G401 (cell line): ENCODE results near the gene FUOM. TPM values are rescaled to one million over a fixed set of nuclear protein-coding genes. Genes with fewer than 3 reads are reported as not detected.

Experiments used
- DNase-seq: peaks from one replicate; pipeline ENCODE4 v3.0.0-alpha.2; 2015; ENCODE audit warnings: low spot score
- in situ Hi-C: cut with HindIII; loops from 2 replicates; pipeline ENCODE4 v1.10.0; 2016; ENCODE audit warnings: low sequenced_read_pairs, mixed read lengths
- total RNA-seq: library from RNA; depleted of rRNA; stranded (reverse); fragments of >200 nt; shearing (Covaris generic); gene quantifications from 2 replicates; pipeline ENCODE4 v1.2.3, GENCODE V29; 2014

Gene FUOM
- total RNA-seq, 1 experiment from 2014 or later: 65.7 TPM

DNA sequence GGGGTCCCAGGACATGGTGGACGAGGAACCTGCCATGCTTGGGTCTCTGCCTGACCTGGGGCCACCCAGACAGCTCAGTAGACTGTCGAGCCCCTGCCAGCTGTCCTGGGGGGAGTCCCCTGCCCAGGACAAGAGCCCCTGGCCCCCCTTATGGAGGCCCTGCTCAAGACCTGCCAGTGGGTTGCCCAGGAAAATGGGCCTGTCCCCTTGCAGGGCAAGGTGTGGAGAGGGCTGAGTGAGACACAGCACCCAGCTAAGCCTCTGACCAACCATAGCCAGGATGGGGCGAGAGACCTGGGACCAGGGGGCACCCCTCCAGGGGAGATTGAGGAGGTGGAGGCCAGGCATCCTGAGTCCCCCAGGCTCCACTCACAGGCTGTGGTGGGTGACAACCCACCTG, 1.8 kb downstream of the FUOM start:
- DNase-seq: no peak
- in situ Hi-C loops: no loop called here

DNA sequence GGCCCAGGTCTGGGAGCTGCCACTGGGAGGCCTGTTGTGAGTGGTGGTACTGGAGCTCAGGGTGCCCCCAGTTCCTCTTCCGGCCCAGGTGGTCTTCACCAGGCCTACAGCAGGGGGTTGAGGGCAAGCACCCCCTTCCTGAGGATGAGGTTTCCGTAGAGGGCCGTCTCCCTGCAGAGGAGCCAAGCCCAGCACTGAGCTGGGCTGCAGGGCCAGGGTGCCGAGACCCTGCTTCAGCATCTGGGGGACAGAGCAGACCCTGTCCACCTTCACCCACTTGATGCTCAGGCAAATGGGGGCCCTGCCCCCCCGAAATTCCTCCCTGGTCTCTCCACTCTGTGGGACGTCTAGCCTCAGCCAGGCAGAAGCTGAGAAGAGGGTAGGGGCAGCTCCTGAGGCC, 2.6 kb downstream of the FUOM start:
- in situ Hi-C loops: no loop called here
- DNase-seq: no peak

DNA sequence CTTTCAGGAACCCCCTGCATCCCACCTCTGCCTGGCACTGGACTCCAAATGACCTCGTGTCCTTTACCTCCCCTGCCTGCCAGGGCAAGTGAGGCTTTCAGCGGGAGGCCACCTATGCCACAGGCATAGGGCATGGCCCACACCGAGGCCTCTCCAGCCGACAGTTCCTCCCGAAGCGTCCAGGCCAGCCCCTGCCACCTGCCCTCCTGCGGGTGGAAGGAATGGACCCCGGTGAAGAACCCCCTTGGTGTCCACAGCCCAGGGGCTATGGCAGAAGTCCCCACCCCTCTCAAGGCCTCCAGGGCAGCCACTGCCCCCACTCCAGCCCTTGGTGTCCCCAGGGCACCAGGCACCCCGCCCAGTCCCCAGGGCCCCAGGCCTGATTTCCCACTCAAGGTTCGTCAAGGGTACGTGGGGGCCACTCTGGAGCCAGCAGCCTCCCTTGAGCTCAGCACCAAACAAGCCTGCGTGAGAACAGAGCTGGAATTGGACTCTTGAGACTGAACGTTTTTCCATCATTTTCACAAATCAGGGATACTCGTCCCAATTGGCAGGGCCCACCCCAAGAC, 3.1 kb downstream of the FUOM start:
- in situ Hi-C loops: no loop called here
- DNase-seq: no peak

DNA sequence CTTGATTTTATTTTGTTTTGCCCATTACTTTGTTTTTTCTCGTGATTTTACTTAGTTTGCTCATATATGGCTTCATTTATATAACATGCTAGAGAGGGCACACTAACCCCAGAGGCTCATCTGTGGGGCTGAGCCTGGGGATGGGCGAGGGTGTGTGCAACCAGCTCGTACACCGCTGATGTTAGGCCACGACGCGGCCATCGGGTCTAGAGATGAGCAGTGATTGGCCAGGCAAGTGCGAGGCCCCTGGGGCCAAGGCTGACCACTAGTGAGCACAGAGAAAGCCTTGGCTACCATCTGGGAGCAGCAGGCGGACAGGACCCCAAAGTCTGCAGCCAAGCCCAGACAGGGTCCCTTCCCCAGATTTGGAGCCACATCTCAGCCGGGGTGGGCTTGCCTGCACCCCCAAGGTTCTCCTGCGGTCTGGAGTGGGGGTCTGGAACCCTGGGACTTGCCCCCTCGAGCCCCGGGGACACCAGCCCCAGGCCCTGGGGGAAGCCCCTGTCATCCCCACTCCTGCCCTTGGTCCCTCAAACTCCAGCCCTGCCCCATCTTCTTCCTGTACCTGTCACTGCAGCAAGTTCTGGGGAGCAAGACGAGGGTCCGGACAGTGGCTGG, 3.7 kb downstream of the FUOM start:
- in situ Hi-C loops: no loop called here
- DNase-seq: no peak

DNA sequence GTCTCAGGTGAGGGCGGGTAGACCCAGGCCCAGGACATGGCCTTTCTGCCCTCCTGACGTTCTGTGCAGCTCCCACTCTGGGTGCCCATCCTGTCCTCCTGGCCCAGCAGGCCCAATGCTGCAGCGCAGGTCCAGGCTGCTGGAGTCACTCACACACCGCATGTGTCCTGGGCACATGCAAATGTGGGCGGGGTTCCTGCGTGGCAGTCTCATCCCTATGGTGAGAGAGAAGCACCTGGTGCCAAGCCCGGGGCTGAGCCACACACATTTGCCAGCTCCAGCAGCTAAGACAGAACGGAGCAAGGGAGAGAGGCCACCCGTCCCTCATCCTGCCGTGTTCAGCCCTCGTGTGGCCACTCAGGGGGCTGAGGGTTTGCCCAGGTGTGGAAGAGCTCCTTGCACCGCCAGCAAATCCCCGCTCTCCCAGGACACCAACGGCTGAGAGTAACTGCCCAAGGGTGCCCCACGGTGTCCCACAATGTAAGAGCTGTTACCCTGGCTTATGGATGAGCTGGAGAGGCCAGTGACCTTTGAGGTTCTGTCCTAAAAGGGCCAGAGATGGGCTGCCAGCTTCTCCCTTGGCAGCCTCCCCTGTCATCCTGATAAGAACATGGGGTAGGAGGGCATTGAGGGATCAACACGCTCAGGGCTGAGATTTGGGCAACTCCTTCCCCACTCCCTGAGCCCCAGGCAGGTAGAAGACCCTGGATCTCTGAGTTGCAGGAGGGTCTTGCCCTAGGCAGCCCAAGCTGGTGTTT, 4.4 kb downstream of the FUOM start:
- in situ Hi-C loops: no loop called here
- peak; percentile 54 for DNase-seq

DNA sequence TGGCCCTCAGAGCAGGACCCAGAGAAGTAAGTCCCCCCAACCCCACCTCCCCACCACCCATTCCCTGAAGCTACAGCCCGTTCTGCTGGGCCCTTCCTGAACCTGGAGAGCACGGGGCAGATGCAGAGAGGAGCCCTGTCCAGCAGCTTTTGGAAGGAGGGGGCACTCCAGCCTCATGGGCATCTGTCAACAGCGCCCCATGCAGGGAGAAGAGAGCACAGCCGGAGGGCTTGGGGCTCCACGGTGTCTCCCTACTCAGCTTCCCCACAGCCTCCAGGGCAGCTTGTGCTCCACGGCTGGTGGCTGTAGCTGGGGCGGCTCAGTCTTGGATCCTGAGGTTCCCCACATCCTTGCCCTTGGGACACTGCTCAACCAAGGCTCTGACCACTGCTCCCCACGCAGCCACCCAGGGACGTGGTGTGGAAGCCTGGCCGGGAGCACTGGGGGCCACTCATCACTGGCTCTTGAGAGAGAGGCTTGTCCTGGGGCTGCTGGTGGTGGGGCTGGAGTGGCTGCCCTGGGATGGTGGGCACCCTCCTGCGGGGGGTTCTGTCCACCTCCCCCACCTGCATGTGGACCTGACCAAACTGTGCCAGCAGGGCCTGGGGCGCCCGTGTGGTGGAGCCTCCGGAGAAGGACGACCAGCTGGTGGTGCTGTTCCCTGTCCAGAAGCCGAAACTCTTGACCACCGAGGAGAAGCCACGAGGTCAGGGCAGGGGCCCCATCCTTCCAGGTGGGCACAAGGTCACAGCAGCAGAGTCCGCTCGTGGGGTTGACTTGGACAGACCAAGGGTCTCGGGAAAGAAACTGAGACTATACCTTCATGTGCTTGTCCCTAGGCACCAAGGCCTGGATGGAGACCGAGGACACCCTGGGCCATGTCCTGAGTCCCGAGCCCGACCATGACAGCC, 6.2 kb downstream of the FUOM start:
- DNase-seq: no peak
- in situ Hi-C loops: no loop called here

DNA sequence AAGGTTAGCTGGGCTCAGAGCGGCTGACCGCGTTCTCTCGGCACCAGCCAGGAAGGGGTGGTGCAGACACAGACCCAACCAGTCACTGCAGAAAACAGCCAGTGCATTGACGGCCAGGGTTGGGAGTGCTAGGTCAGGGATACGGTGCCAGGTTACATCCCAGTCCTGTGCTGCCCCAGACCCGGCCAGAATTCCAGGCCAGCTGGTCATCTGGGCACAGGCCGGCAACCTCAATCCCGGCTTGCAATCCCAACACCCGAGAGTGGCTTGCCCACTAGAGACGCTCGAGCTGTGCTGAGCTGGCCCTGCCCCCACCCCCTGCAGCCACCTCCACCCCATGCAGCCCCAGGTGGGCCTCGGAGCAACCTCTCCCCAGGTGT, 6.9 kb downstream of the FUOM start:
- in situ Hi-C loops: no loop called here
- peak; percentile 46 for DNase-seq

DNA sequence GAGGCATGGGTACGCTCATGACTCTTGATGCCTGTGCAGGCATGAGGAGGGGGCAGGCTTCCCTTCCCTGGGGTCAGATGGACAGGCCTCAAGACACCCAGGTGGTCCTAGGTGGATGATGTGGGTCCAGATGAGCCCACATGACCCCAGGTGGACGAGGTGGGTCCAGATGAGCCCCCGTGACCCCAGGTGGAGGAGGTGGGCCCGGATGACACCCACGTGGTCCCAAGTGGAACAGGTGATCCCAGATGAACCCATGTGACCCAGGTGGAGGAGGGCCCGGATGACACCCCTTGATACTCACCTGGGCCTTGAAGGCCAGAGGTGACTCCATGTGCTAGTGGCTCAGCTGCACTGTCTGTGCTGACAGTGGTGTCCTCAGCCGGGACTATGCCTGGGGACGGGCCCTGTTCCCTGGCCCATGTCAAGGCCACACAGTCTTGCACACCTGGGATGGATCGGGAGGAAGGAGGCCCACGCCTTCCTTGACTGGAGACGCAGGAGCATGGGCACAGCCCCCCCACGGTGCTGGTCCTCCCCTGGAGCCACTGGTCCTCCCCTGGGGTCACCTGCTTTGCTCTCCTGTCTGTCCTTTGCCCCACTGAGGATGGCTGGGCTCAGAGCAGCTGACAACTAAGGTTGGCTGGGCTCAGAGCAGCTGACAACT, 7.4 kb downstream of the FUOM start:
- in situ Hi-C loops: no loop called here
- DNase-seq: no peak

DNA sequence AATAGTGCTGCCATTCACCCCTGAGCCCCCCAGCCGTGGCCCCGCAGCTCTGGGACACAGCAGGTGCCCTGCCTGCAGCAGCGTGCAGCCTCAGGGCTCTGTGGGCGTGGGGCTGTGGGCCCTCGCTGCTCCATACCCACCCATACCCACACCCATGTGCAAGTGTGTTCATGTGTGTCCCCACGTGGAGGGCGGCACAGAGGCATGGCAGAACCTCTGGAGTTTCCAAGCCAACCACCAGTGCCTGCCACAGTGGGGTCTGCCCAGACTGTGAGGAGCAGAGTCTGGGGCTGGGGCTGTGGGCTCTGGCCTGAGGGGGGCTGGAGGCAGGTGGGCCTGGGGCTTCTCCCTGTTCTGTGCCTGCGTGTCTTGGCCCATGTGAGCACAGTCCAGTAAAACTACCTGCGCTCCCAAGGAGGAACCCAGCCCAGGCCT, 8.2 kb downstream of the FUOM start:
- in situ Hi-C loops: no loop called here
- DNase-seq: no peak

DNA sequence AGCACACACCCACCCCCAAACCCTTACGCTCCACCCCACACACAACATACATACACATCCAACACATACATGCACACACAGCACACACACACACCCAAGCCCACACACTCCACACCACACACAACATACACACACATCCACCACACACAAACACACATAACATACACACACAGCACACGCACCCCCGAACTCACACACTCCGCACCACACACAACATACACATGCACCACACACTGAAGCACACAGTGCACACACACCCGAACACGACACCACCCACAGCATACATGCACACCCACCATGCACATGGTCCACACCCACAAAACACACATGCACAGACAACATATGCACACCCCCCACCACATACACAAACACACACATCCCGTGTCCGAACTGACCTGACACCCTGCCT, 8.7 kb downstream of the FUOM start:
- in situ Hi-C loops: no loop called here

DNA sequence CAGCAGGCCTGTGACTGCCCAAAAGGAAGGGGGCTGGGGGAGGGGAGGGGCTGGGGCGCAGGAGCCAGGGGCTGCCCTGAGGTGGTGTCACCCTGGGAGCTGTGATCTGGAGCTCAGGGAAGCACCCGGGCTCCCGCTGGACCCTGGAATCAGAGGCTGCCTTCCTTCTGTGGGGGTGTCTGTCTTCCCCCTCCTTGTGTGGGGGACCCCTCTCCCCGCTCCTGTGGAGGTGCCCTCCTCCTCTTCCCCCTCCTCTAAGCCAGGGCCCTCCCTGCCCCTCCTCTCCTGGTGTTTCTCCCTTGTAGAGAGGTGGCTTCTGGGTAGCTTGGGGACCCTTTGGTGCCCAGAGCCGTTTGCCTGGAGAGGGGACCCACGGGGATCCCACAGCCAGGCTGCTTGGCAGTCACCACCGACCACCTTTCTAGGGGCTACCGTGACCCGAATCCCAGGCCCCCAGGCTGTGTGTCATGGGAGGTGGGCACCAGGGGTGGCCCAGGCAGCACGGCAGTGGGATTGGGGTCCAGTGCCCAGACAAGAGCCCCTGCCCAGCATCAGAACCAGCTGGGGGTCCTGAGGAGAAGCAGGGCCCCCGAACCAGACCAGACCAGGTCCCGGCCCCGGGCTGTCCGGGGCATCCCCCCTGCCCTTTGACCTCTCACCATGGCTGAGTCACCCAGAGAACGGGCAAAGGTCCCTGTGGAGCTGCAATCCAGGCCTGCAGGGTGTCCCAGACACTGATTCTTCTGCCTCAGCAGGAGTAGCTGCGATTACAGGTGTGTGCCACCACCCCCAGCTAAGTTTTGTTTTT, 9.9 kb downstream of the FUOM start:
- DNase-seq: no peak
- in situ Hi-C loops: no loop called here

More for the DNA sequence above, 8.7 kb downstream of the FUOM start:
- DNase-seq: no peak

DNA sequence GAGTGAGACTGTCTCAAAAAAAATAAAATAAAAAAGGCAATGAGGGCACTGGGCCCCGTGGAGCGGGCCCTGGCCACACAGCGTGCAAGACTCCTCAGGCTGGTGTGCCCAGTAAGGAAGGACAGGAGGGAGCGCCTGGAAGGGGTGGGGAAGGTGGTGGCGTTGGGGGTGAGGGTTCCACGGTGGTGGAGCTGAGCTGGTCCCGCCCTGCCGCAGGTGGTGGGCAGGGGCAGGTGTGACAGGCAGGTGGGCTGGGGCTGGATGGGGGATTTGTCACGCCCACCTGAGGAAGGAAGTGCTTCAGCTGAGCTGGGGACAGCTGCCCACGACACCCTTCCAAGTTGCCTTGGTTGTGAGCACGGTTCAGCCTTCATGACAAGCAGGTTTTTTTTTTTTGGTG, 11.4 kb downstream of the FUOM start:
- no peak for DNase-seq
- in situ Hi-C loops: no loop called here

DNA sequence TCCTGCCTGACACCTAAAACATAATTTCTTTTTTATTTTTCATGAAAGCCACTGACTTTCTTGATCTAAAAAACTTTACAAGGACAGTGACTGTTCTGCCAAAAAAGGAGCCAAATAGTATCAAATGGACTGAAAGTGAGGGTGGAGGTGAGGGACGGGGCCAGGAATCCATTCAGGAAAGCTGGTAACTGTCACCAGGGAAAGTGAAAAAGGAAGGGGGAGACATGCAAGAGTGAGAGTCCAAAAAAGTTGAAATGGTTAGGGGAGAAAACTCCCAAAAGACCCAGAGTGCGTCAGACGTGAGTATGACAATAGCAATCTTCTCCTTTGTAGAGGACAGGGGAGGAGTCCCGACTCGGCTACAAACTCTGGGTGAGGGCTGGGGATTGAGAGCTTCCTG, 13.6 kb downstream of the FUOM start:
- in situ Hi-C loops: no loop called here
- no peak for DNase-seq

DNA sequence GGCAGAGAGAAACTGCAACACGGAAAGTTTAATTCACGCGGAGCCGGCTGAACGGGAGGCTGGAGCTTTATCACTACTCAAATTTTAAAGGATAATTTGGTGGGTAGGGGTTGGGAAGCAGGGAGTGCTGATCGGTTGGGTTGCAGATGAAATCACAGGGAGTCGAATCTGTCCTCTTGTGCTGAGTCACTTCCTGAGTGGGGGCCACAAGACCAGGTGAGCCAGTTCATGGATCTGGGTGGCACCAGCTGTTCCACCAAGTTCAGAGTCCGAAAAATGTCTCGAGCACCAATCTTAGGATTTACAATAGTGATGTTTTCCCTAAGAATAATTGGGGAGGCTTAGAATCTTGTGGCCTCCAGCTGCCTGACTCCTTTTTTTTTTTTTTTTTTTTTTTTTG, 14.3 kb downstream of the FUOM start:
- in situ Hi-C loops: no loop called here
- no peak for DNase-seq

DNA sequence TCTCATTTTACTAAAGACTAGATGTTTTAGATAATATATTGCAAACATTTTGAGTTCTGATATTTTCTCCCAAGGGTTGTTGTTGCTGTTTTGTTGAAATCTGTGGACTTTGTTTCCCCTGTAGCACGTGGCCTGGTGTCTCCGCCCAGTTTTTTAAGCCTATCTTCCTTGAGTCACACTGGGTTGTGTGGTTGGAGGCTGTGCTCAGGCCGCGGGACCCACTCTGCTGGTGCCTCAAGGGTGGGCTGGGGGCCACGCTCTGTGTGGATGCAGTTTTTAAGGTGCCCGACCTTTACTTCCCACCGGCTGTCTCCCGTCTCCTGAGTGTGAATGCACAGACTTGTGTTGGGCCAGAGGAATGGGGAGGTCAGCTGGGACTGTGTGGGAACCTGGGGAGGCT, 14.9 kb downstream of the FUOM start:
- in situ Hi-C loops: no loop called here
- no peak for DNase-seq

DNA sequence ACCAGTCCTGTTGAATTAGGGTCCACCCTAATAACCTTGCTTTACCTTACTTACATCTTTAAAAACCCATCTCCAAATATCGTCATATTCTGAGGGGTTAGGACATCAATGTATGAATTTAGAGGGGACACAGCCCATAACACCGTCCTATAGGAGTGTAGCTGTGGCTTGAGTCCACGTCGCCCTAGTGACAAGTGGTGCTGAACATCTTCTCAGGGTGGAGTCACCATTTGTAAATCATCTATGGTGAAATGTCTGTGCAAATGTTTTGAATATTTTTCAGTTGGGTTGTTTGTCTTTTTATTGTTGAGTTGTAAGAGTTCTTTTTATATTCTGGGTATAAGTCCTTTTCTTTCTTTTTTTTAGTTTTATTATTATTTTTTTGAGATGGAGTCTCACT, 15.8 kb downstream of the FUOM start:
- DNase-seq: no peak
- in situ Hi-C loops: no loop called here

DNA sequence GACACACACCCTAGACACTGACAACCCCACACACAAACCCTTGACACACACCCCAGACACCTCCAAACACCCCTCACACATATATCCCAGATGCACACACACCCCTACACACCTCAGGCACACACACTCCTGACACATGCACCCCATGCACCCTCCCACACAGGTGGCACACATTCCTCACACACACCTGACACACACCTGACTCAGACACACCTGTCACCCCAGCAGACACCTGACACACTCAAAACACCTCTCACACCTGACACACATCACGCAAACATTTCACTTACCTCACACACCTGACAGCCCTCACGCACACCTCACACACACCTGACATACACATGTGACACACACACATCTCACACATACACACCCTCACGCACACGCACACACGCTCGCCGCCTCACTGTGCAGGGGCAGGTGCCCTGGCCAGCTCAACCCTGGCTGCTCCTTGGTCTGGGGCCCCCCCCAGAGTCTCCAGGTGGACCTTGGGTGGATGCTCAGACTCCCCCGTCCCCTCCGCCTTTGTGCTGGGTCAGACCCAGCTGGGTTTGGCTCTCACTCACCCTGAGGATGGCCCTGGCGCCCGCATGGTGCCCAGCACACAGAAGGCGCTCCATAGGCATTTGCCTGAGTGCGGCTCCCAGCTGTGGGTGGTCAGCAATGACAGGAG, 18.0 kb downstream of the FUOM start:
- DNase-seq: no peak
- in situ Hi-C loops: no loop called here
